ENCODE measurements around the gene VSTM4. TPM values are rescaled to one million over a fixed set of nuclear protein-coding genes. Genes with fewer than 3 reads are reported as not detected.

VSTM4 gene
- total RNA-seq, 4 donors from 2014 or later, result 11.8 to 26.2 (median 19.7) TPM

DNA sequence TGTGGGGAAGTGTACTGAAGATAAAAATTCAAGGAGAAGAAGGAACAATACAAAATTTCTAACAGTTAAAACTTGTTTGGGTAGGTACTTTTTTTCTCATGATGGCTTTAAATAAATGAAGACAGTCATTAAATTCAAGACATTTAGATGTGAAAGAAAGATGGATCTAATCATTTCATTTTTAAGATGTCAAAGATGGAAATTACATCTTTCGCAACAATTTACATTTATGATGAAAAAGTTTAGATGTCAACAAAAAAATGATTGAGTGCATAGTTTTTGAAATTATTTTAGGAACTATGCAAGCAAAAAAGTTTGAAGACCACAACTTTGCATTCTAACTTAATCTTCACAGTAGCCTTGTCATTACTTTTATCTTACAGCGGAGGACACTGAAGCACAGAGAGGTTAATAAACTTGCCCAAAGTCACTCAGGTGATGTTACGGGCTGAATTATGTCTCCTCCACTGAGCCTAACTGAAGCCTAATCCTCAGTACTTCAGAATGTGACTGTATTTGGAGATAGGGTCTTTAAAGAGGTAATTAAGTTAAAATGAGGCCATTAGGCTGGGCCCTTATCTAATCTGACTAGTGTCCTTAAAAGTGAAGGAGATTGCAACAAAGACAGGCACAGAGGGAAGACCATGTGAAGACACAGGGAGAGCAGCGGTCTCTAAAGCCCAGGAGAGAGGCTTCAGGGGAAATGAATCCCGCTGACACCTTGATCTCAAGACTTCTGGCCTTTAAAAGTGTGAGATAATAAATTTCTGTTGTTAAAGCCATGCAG, 48.2 kb downstream of the VSTM4 start:
- TF ChIP-seq, protein P1, sequence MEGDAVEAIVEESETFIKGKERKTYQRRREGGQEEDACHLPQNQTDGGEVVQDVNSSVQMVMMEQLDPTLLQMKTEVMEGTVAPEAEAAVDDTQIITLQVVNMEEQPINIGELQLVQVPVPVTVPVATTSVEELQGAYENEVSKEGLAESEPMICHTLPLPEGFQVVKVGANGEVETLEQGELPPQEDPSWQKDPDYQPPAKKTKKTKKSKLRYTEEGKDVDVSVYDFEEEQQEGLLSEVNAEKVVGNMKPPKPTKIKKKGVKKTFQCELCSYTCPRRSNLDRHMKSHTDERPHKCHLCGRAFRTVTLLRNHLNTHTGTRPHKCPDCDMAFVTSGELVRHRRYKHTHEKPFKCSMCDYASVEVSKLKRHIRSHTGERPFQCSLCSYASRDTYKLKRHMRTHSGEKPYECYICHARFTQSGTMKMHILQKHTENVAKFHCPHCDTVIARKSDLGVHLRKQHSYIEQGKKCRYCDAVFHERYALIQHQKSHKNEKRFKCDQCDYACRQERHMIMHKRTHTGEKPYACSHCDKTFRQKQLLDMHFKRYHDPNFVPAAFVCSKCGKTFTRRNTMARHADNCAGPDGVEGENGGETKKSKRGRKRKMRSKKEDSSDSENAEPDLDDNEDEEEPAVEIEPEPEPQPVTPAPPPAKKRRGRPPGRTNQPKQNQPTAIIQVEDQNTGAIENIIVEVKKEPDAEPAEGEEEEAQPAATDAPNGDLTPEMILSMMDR (IDR thresholded peaks at IDR 0.05), result no peak
- DNase-seq (ENCODE audit: low spot score), result no peak
- no peak for ATAC-seq (ENCODE audit: low FRiP score)

DNA sequence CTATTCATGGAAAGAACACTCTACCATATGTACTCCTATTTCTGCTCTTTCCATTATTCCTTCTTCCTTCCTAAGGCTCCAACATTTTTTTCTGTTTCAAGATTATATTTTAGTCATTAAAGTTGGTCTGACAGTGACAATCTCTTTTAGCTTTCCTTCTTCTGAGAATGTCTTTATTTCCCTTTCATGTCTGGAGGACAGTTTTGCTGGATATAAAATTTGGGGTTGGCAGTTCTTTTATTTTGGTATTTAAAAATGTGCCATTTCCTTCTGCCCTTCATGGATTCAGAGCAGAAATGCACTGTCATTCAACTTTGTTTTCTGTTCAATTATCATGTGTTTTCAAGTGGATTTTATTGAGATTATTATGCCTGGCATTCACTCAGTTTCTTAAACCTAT, 53.1 kb downstream of the VSTM4 start:
- DNase-seq (ENCODE audit: low spot score), result no peak
- TF ChIP-seq, protein P1 (IDR thresholded peaks at IDR 0.05), result no peak
- ATAC-seq (ENCODE audit: low FRiP score), result no peak

DNA sequence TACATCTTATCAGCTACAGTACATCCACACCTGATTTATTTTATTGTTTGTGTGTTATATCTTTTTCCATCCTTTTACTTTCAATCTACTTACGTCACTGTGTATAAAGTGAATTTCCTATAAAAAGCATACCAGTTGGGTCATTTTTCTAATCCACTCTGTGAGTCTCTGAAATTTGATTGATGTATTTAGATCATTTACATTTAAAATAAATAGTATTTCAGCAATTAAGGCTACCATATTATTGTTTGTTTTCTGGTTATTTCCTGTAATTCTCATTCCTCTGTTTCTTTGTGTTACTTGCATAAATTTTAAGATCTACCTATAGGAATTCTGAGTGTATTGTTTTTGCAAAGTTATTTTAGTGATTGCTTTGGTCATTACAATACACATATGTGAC, 53.7 kb downstream of the VSTM4 start:
- TF ChIP-seq, protein P1 (IDR thresholded peaks at IDR 0.05), result no peak
- no peak for ATAC-seq (ENCODE audit: low FRiP score)
- no peak for DNase-seq (ENCODE audit: low spot score)

DNA sequence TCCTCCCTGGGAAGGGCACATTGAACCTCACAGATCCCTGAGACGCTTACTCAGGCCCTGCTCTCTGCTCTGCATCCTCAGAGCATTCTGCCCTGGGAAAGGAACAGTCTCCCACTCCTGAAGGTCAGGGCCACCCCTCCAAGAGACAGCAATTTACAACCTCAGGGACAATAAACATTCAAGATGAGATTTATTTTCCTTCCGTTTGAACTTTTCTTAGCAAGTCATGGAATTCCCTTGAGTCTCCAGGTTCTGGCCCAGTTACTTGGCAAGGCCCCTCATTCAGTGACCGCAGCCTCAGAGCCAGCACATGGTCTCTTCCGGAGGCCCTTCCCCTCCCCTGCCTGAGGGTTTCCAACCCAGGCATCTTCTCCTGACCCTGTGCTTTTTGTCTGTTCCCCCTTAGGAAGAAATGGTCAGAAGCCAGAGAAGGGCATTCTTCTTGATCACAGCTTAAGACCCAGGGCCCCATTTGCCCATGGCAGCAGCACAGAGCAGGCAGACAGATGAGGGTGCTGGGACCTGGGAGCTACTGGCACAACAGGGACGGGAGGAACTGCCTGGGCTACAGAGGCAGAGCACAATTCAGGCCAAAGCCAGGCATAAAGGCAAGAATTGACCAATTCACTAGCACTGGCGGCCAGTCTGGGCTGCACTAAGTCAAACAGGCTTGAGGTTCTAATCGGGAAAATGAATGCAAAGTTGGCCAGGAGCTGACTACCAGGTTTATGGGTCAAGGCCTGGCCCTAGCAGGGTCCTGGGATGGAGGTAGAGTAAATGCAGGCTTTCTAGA, 56.7 kb downstream of the VSTM4 start:
- ATAC-seq (ENCODE audit: low FRiP score) (no peak), DNase-seq (ENCODE audit: low spot score) (no peak)
- TF ChIP-seq, protein P1 (IDR thresholded peaks at IDR 0.05), result no peak

DNA sequence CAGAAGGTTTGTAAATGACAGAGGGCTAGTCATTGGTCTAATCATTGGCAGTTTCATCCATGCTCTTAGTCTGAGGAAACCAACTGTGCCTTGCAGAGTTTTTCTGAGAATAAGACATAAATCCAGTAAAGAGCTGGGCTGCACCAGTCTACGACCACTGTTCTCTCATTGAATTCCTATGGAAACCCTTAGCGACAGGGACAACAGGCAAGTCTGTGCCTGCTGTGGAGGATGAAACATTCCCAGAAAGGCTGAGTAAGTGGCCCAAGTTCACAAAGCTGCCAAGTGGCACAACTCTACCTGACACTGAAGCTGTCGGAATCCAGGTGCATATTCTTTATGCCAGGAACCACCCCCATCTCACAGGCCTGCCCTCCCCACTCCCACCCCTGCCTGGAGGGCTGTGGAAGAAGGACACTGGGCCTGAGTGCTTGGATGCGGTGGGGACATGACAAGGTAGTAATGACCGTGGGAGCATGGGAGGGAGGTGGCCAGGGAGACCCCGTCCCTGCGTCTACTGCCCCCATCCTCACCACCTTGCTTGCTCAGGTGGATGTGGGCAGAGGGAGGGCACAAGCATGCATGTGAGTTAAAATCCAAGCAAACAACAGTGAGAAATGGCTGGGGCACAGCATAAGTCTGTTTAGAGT, 58.0 kb downstream of the VSTM4 start:
- DNase-seq (ENCODE audit: low spot score) (no peak), ATAC-seq (ENCODE audit: low FRiP score) (no peak)
- TF ChIP-seq, protein P1 (IDR thresholded peaks at IDR 0.05), result no peak

DNA sequence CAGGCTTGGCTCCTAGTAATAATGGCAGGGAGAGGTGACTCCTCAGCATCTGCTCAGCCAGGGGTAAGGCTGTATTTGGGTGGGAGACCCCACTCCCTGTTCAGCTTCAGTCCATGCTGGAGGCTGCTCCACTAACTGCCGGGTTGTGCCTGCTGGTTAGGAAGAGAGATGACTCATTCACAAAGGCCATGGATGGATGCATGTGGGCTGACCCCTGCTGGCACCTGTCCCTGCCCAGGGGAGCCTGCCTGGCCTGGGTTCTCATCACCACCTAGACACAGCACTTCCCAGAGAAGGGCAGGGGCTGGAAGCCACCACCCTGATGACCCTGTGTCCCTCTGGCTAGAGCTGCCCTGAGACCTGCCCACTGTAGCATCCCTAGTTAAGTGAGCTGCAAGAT, 59.0 kb downstream of the VSTM4 start:
- TF ChIP-seq, protein P1 (IDR thresholded peaks at IDR 0.05), result no peak
- no peak for ATAC-seq (ENCODE audit: low FRiP score)
- DNase-seq (ENCODE audit: low spot score), result no peak

All from omental fat pad (tissue), 4 donors.